HS-5 (cell line): Measurements from ENCODE around the gene ACOX3.

ENCODE experiments used
- DNase-seq: peaks from one replicate; pipeline ENCODE4 v3.0.0-alpha.2; 2012; ENCODE audit warnings: low read depth

The ACOX3 gene

DNA sequence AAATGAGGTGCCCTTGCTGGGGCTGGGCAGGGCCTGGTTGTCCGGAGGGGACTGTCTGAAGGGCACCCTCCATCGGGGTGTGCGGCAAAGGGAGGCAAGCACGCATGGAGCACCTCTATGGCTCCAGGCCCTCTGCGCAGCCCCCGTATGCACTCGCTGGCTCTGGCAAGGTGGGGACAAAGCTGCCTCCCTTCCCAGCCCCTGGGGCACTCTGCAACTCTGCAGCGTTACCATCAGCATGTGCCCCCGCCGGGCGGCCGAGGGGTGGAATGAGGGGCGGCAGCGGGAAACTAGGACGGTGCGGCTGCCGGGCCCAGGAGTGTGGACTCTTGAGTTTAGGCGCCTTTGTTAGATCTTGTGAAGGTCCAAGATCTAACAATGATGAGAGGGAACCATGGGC lies 26.5 kb upstream of the ACOX3 start:
- no peak for DNase-seq

DNA sequence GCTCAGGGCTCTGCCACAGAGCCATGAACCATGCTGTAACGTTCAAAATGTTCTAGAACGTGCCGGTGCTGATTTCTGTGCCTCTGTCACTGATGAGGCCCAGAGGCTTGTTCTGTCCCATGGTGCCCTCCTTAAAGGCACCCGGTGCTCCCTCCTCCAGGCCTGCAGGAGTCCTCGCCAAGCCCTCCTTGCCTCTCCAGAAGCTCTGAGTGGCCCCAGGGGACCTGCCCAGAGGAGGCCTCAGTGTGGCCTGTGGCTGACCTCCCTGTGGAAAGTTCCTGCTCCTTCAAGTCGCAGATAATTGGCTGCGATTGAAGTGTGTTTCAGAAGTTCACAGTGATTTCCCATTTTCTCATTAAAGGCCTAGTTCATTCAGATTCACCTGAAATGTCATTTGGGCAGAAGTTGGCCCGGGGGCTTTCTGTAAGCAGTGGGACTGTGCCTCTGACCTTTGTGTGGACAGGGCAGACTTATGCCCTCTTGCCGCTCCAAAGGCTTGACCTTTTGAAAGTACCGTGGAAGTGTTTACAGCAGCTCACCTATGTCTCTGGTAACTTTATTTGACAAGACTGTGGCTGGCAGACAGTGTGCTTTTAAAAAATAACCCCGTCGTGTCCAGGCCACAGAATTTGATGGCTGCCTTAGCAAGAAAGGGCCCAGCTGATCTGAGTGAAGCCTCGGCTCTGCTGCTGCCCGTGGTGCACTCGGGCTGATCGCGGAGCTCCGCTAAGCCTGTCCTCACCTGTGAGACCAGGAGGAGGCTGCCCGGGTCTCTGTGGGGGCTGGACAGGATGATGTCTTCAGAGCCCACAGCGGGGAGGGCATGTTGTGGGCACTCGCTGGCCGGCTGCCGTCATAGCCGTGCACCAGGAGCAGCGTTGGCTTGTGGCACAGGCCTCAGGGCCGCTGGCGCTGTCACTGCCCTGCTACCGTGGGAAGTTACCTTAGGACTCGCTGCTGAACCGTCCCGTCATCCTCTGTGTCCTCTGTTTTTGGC lies 25.4 kb upstream of the ACOX3 start:
- DNase-seq: no peak

DNA sequence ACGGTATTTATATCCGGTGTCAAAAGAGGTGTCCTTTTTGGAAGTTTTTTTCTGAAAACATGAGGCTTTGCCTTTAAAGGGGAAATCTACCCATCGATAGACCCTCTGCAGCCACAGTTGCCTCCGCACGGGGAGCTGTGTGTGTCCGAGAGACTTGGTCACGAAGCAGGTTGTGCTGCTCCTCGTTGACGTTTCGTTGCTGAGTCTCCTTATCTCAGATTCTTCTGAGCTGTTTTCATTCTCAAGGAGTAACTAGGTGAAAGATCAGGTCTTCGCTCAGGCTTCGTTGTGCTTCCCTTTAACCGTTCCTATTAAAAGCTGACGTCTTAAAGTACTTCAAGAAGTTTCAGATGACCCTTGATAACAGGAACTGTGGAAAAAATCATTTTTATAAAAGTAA lies 23.9 kb upstream of the ACOX3 start:
- no peak for DNase-seq

DNA sequence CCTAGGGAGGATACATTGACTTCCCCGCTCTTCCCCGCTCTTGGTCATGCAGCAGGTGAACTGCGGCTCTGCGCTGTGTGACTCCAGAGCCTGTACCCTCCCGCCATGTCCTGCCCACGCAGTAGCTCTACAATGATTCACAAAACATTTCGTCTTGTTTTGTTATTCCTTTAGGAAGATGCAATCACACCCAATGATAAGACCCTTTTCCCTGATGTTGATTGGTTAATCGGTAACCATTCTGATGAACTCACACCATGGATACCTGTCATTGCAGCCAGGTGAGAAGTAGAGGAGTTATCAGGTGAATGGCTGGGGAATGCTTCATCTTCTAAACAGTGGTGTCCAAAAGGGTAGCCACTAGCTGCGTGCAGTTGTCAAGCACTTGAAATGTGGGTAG lies 23.3 kb upstream of the ACOX3 start:
- no peak for DNase-seq

DNA sequence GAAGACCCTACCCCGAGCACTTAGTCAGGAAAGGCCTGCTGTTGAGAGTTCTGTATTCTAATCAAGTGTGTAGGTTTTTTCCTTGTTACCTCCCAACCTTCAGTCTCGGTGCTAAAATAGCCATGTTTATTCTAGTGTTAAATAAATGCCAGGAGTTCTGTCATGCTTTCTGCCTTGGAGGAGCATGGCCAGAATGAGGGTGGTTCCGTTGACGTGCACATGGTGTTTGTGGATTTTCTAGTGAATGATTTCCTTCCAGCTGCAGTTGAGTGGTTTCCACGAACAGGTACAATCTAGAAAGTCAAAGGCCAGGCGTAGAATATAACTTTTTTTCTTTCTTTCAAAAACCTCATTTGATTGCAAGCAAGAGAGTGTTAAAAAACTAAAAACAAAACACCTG lies 21.1 kb upstream of the ACOX3 start:
- DNase-seq: no peak

DNA sequence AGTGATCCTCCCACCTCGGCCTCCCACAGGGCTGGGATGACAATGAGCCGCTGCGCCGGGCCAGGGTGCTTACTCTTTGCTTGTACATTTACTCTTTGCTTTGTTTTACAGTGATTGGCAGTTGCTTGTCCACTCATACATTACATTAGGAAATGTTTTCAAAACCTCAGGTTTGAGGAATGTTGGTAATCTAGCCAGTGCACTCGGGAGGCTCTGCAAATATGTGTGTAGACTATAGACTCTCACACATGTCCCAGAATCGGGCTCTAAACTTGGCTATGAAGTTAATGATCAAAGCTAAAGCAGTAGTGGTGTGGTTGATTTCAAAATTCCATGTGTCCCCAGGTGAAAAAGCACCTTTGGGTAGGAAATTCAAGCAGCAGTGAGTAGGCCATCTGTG lies 20.6 kb upstream of the ACOX3 start:
- DNase-seq: no peak

DNA sequence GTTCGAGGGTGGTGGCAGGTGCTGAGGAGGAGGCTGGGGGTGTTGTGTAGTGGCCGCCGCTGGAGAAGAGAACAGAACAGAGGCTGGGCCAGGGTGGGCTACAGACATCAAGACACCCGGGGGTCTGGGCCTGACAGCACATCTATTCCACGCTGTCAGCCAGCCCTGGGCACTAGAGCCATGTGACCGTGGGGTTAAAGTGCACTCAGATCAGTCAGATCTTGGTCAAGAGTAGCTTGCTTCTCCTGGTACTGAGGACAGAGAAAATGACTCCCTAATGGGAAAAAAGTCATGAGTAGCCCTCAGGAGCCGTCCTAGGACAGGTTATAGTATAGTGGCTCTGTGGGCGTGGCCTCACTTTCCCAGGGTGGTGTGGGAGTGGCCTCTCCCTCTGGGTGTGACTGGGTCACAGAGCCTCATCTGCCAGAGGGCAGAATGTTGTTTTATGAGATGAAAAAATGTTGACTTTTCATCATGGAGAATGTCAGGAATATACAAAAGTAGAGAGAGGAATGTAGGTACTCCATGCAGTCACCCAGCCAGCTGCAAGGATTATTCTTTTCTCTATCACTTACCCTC lies 19.4 kb upstream of the ACOX3 start:
- no peak for DNase-seq

DNA sequence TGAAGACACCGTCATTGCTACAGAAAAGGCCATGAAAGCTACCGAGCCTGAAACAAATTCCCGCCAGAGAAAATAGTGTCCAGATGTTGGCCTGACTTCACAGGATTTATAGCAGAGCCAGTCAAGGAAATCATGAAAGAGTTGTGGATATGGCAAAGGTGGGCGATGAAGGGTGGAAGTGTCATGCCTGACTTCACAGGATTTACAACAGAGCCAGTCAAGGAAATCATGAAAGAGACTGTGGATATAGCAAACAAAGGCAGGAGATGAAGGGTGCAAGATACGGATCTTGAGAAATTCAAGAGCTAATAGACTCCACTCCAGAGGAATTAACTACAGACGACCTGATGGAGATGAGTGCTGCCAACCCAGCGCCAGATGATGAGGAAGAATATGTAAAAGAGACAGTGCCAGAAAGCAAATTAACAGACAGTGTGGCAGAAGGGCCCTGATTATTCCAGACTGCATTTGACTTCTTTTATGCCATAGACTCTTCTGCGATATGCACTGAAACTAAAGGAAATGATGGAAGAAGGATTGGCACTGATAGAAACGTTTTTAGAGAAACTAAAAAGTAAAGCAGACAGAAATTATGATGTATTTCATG lies 17.2 kb upstream of the ACOX3 start:
- no peak for DNase-seq

DNA sequence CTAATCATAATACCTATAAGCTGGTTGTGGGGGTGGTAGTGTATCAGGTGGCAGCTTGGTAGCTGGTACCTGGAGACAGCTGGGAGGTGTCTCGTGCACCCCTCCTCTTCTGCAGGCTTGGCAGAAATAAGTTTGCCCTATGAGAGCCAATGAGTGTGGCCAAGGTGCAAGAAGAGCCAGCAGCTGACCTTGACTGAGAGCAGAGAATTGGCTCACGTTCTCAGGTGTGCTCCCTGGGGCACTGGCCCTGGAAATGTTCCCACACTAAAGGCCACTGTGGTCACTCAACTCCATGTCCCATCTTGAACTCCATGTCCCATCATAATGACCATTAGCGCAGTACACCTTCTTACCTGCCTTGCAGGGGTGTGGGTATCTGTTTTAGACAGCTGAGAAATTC lies 13.4 kb upstream of the ACOX3 start:
- no peak for DNase-seq

DNA sequence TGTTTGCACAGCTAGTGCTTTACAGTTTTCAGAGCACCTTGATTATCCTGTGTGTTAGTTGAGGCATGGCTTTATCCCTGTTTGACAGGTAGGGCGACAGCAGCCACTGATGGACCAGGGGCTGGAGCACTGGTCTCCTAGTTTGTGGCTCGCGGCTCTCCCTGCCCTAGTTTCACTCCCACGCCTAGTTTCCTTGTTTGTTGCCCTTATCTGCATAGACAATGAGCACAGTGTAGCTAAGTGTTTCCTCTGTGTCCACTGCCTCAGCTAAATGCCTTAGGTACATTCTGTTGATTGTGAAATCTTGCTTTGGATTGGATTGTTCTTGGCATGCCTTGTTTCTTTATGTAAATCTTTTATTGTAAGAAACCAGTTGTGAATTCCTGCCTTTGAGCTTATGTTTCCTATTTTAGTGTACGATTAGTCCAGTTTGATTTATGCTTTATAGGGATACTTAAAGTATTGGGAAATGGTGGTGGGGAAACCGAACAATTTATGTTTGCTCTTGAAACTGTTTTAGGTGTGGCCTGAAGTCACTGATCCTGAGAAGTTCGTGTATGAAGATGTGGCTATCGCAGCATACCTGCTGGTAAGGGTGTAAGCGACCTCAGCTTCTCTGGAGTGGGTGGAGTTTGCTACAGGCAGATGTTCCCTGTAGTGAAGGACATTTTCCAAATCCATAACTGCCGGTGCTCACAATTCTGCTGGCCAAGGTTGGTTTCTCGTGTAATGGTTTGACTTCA lies 11.1 kb upstream of the ACOX3 start:
- no peak for DNase-seq

DNA sequence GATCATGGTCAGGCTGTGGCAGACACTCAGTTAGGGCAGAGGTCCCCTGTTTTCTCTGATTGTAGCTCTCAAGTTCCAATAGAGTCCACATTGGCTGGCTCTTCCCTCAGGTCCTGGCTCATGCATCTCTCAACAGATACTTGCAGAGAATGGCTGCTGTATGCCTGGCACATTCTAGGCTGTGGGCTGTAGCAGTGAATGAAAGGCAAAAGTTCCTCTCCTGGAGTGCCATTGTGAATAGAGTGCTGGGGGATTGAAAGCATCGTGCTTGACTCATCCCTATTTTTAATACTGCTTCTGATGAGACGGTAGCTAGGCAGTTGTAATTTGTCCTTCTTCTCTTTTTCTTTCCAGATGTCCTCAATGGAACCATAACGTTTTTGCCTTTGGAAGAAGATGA lies 5.6 kb upstream of the ACOX3 start:
- no peak for DNase-seq

DNA sequence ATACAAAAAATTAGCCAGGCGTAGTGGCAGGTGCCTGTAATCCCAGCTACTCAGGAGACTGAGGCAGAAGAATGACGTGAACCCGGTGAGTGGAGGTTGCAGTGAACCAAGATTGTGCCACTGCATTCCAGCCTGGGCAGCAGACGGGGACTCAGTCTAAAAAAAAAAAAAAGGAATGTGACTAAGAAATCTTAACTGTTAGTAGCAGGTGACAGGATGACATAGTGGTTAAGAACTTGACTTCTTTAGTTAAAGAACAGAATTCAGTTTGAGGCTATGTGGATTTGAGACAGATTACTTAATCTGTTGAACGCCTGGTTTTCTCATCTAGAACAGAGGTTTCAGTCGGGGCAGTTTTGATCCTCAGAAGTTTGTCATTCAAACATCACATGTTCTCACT lies 3.3 kb upstream of the ACOX3 start:
- DNase-seq: no peak

DNA sequence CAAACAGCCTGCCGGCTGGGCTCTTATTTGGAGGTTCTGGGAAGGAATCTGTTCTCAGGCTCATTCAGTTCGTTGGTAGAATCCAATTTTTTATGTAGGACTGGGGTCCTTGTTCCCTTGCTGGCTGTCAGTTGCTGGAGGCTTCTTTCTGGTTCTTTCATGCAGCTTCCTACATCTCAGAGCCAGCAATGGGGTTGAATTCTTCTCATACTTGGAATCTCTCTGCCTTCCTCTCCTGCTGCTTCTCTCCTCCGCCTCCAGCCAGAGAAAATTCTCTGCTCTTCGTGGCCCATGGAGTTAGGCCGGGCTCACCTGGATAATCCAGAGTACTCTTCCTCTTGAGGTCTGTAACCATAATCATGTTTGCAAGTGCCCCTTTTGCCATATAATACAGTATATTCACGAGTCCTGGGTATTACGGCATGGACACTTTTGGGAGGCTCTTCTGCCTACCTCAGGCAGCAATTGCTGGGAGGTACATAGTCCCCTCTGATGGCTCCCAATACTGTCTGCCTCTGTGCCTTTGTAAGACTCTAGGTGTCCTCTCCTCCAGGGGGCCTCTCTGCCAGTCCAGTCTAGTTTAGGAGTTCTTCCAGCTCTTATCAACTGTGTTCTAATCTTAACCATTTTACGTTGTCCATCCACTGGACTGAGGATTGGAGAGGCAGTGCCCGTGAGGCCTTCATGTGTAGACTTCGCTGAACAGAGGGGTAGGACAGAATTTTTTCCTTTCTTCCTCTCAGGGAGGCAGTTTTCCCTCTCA lies 2.3 kb upstream of the ACOX3 start:
- DNase-seq: no peak

DNA sequence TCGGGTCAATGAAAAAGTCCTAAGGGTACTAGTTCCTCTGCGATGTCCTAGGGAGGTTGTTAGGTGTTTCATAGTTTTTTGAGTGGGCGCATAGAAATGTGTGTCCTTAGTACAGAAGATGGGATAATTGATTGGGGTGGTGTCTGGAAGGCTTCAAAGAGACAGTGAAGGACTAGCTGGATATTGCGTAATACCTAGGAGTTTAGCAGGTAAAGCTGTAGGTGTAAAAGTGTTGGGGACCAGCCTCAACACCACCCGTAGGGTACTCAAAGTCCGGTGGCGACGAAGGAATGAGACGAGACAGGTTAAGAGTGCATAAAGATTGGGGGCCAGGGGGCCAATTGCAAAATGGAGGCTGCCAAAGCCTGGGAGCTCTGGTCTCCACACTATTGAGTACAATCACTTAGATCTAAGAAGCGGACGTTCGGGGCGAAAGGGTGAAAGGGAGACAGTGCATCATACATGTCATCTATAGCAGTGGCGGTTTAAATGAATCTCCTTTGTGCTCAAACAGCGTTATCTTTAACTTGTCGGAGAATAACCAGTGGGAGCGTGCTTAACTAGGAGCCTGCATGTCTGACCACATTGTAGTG lies 1.1 kb upstream of the ACOX3 start:
- no peak for DNase-seq

DNA sequence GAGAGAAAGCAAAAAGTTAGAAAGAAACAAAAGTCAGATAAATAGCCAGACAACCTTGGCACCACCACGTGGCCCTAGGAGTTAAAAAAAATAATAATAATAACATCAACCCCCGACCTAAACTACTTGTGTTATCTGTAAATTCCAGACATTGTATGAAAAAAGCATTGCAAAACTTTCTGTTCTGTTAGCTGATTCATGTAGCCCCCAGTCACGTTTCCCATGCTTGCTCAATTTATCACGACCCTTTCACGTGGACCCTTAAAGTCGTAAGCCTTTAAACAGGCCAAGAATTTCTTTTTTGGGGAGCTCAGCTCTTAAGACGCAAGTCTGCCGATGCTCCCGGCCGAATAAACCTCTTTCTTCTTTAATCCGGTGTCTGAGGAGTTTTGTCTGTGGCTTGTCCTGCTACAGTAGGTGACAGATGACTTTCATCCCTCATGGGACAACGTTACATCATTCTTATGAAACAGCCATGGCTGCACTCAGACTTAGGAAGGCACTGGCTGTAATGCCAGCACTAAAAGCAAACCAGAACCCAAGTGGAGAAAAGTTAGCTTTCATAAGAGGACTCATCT lies 520 bp downstream of the ACOX3 start:
- no peak for DNase-seq

DNA sequence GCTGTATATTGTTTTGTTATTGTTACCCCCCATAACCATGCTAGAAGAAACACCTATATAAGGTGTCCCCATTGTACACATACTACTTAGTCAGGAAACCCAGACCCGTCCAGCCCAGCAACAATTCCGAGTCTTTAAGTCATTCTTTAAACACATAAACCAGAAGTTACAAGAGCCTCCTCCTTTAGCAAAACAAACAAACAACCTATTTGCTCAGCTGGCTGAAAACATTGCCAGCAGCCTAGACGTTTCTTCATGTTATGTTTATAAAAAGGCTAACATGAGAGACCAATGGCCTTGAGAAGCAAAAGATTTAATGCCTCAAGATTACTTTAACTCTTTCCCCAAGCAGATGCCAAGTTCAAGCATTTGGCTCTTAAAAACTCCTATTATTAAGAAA lies 1.4 kb downstream of the ACOX3 start:
- no peak for DNase-seq

DNA sequence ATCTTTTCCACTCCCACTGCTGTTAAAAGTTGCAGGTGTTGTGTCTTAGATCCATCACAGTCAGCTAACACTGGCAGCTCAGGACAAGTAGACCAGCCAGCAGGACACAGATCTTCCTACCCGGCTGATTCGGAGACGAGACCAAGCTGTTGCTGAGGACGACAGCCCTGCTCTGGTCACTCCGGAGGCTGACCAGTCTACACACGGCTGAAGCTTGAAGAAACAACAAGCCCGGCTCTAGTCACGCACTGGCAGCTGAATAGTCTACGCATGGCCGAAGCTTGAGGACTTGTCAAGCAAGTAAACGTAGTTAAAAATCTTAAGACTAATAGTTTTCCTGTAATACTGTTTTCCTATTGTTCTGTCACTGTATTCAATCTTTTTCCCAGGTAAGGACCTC lies 1.8 kb downstream of the ACOX3 start:
- DNase-seq: no peak

DNA sequence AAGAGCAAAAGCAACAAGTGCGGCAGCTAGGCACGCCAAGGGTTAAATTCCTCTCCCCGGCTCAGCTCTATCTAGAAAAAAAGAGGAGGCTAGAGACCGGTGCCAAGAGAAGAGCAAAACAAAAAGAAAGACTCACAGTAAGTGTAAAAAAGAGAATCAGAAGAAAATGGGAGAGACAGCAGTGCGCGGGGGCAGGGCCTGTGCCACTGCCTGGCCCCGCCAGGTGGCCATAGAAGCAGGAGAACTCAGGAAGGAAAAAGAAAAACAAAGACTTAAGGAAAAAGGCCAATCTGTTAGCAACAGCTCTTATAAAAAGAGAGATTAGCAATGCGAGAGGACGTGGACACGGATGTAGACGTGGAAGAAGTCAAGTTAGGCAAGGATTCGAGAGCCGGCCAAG lies 3.2 kb downstream of the ACOX3 start:
- no peak for DNase-seq

DNA sequence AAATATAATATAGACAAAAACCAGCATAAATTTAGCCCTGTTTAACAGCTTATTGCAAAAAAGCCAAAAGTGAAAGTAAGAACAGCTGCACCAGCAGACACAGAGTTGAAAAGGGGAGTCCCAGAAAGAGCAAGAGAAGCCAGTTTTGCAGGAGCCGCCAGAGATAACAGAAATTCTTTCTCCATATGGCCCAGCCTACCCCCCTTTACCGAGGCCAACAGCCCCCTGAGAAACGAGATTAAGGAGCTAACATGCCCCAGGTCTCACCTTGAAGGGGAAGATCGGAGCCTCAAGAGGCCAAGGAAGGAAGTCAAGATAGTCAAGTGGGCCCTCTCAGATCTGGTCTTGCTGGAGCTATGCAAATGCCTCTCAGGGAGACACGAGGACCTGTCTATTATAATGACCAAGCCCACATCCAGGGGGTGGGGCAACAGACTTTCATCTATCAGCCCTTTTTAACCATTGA lies 4.8 kb downstream of the ACOX3 start:
- no peak for DNase-seq

DNA sequence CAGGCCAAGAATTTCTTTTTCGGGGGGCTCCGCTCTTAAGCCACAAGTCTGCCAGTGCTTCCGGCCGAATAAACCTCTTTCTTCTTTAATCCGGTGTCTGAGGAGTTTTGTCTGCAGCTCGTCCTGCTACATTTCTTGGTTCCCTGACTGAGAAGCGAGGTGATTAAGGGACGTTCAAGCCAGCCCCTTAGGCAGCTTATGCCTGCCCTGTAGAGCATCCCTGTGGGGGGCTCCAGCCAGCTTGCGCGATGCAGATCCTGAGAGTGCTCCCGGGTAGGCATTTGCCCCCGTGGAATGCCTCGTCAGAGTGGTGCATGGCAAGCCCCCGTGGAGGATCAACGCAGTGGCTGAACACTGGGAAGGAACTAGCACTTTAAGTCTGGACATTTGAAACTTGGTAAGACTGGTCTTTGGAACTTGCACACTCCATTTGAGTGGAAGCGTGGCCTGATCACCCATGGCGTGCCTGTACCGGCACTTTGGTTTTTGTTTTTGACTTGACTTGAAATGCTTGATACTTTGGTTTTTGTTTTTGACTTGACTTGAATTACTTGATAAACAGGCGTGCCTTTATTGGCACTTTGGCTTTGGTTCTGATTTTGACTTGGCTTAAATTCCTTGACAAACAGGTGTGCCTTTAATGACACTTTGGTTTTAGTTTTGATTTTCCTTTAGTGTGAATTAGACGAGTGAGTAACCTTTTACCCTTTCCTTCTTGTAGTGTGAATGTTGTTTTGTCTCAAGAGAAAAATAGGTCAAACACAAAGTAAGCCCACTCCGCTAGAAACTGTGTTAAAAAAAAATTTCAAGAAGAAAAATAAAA lies 6.1 kb downstream of the ACOX3 start:
- DNase-seq: no peak
